Right atrium auricular region (tissue), 2 donors: ENCODE results near the gene FBRSL1. TPM values are rescaled to one million over a fixed set of nuclear protein-coding genes. Genes with fewer than 3 reads are reported as not detected.

Experiments used
- DNase-seq: peaks from one replicate; pipeline ENCODE4 v3.0.0-alpha.2; 2019; ENCODE audit warnings: low spot score
- H3K27ac ChIP-seq, 2 donors: fragments of 200-600 bp; sonication (generic); 1 replicate in 1 of 2; 2 replicates in 1 of 2; pipeline ENCODE4 v1.5.1; 2016 to 2019
- H3K27me3 ChIP-seq, 2 donors: fragments of 200-600 bp; sonication (generic); one replicate each; pipeline versions ENCODE4 v1.5.1 to v1.6.0; 2017 to 2019
- H3K36me3 ChIP-seq: fragments of 200-600 bp; sonication (generic); one replicate; pipeline ENCODE4 v1.5.1; 2016
- H3K4me1 ChIP-seq, 2 donors: fragments of 200-600 bp; sonication (generic); one replicate each; pipeline versions ENCODE4 v1.5.1 to v1.6.0; 2017 to 2019
- H3K4me3 ChIP-seq, 2 donors: fragments of 200-600 bp; sonication (generic); 1 replicate in 1 of 2; 2 replicates in 1 of 2; pipeline ENCODE4 v1.5.1; 2017 to 2019; ENCODE audit warnings: mild to moderate bottlenecking in 1 of 2, moderate library complexity in 1 of 2
- H3K9me3 ChIP-seq, 2 donors: fragments of 200-600 bp; sonication (generic); one replicate each; pipeline ENCODE4 v1.5.1; 2019
- CTCF ChIP-seq, 2 donors: fragments of 200-600 bp; sonication (generic); IDR thresholded peaks; one replicate each; pipeline ENCODE4 v1.5.1; 2019; ENCODE audit warnings: antibody characterized with exemption in 2 of 2
- total RNA-seq, 2 donors: library from RNA; depleted of rRNA; stranded (reverse); fragments of >200 nt; gene quantifications; one replicate each; pipeline ENCODE4 v1.1.0, GENCODE V29; 2016

Gene FBRSL1
- total RNA-seq, 2 donors from 2014 or later = 19.3 to 20.4 TPM

GRCh38 chr12:132484891-132485441 is 5.0 kb upstream of the FBRSL1 start:
- Histone ChIP-seq H3K4me3 (no peak overlapping the region), H3K27me3 (no peaks in the 10 kb centered on the region), H3K9me3 (no peaks in the 10 kb centered on the region), H3K27ac (no peak overlapping the region), H3K4me1 (peaks cover 0 to 8% of the 10 kb centered on the region in 2 donors), H3K36me3 (no peaks in the 10 kb centered on the region)
- DNase-seq = no peak
- TF ChIP-seq CTCF (IDR thresholded peaks at IDR 0.05) = no peak

GRCh38 chr12:132485619-132486018 is 4.3 kb upstream of the FBRSL1 start:
- Histone ChIP-seq H3K27me3 (no peaks in the 10 kb centered on the region), H3K4me3 (no peak overlapping the region), H3K36me3 (no peaks in the 10 kb centered on the region), H3K9me3 (no peaks in the 10 kb centered on the region), H3K27ac (no peak overlapping the region), H3K4me1 (peaks cover 0 to 8% of the 10 kb centered on the region in 2 donors)
- no peak for DNase-seq
- TF ChIP-seq CTCF (IDR thresholded peaks at IDR 0.05) = no peak

DNA sequence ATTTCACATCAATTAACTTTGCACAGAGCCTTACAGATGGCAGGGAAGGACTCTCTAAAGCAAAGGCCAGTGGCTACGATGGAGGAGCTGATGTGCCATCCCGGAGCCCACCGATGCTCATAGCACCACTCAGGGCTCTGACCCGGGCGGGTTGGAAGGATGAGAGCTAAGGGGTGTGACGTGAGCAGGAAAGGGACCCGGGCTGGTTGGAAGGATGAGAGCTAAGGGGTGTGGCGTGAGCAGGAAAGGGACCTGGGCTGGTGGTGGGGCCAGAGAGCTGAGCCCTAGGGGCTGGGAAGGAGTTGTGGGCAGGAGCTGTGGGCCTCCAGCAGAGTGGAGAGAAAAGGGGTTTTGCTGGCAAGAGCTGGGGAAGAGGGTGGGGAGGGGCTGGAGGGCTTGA is 3.8 kb upstream of the FBRSL1 start:
- DNase-seq = no peak

DNA sequence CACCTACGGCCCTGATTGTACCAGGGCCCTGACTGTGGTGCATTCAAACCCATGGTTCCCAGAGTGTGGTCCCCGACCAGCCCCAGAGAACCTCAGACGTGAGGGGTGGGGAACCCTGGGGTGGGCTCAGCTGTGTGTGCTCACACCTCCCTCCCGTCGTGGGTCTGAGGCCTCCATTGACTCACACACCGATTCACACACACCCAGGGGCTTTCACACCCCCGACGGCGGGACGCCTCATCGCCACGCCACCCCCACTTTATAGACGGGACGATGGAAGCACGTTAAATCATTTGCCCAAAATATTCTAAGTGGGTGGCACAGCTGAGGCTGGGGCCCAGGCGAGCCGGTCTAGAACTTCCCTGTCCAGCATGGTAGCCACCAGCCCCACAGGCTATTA is 3.4 kb upstream of the FBRSL1 start:
- TF ChIP-seq CTCF (IDR thresholded peaks at IDR 0.05) = no peak
- no peaks in the 10 kb centered on the region for H3K9me3 ChIP-seq

More for the DNA sequence above, 3.8 kb upstream of the FBRSL1 start:
- no peaks in the 10 kb centered on the region for H3K27me3 ChIP-seq
- no peak overlapping the region for H3K27ac ChIP-seq
- no peaks in the 10 kb centered on the region for H3K36me3 ChIP-seq
- no peak overlapping the region for H3K4me3 ChIP-seq
- H3K9me3 ChIP-seq = no peaks in the 10 kb centered on the region
- H3K4me1 ChIP-seq = peaks cover 0 to 12% of the 10 kb centered on the region in 2 donors
- no peak for TF ChIP-seq CTCF (IDR thresholded peaks at IDR 0.05)

DNA sequence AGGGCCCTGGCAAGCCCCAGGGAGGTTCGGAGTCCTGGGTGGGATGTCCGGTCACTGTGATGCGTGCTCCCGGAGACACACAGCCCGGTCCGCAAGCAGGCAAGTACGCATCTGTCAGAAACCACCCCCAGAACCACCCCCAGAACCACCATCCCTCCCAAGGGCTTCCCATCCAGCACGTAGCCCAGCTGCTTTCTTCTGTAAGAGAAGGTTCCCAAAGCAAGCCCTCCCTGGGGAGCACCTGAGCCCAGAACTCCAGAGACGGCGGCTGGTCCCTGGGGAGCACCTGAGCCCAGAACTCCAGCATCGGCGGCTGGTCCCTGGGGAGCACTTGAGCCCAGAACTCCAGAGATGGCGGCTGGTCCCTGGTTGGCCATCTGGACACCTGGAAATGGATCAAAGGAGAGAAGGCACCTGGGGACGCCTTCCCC is 2.6 kb upstream of the FBRSL1 start:
- no peaks in the 10 kb centered on the region for H3K36me3 ChIP-seq
- no peak for TF ChIP-seq CTCF (IDR thresholded peaks at IDR 0.05)
- no peaks in the 10 kb centered on the region for H3K27me3 ChIP-seq
- H3K4me1 ChIP-seq = peaks cover 0 to 24% of the 10 kb centered on the region in 2 donors
- no peak overlapping the region for H3K4me3 ChIP-seq
- no peaks in the 10 kb centered on the region for H3K9me3 ChIP-seq
- no peak overlapping the region for H3K27ac ChIP-seq
- no peak for DNase-seq

More for the DNA sequence above, 3.4 kb upstream of the FBRSL1 start:
- peaks cover 0 to 16% of the 10 kb centered on the region in 2 donors for H3K4me1 ChIP-seq
- H3K4me3 ChIP-seq = no peak overlapping the region
- DNase-seq = no peak
- no peaks in the 10 kb centered on the region for H3K27me3 ChIP-seq
- H3K36me3 ChIP-seq = no peaks in the 10 kb centered on the region
- no peak overlapping the region for H3K27ac ChIP-seq
